NK-92 (cell line): Measurements from ENCODE around the gene CHFR.
"Not testable (repeated sequence)": the region's sequence is repeated elsewhere in the genome, so short reads cannot be mapped to it uniquely, and the experiment has no call there.

ENCODE experiments used
- DNase-seq: peaks from one replicate; lab custom pipeline; 2025; ENCODE audit not compliant: unreplicated experiment; lab: John Stamatoyannopoulos, UW

CHFR gene

DNA sequence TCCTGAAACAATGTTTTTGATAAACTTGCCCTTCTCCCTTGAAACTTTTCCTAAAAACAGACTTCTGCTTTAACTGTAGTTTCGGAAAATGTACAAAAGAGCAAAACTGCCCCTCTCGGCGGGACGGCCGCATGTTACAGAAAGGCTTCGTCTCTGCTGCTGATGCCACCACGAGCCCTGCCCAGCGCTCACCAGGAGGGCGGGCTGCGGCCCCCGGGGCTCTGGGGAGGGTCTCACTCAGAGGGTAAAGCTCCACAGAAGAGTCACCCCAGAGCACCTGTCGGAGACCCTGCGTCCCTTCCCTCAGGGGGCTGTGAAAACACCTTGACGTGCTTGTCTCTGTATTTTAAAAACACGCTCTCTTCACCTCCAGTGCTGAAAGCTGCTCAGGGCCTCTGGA lies 46.3 kb downstream of the CHFR start:
- no peak for DNase-seq

GRCh38 chr12:132840536-132840935 lies 46.9 kb downstream of the CHFR start:
- DNase-seq = no peak

GRCh38 chr12:132839558-132840235 lies 47.7 kb downstream of the CHFR start:
- DNase-seq = no peak

DNA sequence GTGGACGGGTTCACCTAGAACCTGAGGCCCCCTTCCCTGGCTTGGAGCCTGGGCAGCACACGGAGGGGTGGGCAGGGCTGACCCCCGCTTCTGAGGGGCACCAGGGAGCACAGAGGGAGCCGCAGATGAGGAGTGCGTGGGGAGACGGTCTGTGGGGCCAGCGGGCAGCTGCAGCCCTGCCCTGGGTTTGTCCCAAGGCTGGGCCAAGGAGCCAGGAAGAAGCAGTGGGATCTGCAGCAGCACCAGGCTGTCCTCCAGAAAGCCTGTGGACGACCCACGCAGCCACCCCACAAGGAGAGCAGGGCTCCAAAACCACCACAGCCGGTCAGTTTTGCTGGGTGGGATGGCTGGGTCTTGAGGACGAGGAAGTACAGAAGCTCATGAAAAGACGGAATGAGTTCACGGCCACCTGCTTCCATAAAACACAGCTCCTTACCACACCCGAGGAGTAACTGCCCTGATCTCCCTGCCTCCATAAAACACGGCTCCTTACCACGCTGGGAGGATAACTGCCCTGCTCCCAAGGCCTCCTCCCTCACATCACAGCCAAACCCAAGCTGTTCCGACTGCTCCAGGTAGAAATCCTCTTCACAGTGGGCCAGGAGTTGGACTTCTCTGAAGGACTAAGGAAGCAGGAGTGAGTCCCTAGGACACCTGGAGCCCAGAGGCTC lies 48.9 kb downstream of the CHFR start:
- DNase-seq = no peak

DNA sequence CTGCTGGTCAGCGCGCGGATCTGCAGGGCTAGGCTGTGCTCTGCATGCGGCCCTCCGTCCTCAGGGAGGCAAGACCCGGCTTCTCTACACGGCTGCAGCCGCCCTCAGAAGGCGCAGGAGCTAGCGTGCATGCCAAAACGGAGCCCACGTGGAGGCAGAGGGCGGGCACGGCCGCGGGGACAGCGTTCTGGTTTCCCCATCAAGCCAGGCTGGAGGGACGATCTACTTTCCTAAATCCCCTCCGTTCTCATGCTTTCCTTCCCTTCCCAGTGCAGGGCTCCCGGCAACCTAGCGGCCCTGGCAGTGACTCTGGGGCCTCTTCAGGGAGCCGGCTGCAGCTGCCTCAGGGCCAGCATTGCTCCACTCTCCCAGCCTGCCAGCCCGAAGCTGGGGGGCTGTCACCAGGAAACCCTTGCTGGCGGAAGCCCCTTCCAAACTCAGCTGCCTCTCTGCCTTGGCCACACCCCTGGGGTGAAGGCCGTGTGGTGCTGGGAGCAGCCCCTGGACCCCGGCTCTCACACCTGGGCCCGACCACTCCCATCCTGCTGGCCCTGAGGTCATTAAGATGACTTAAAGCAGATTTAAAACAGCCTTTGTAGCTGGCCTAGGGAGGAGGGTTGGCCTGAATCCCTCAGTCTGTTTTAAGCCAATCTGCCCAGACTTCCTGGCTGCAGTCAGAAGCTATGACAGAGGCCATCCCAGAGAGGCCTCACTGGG lies 49.6 kb downstream of the CHFR start:
- DNase-seq = no peak

DNA sequence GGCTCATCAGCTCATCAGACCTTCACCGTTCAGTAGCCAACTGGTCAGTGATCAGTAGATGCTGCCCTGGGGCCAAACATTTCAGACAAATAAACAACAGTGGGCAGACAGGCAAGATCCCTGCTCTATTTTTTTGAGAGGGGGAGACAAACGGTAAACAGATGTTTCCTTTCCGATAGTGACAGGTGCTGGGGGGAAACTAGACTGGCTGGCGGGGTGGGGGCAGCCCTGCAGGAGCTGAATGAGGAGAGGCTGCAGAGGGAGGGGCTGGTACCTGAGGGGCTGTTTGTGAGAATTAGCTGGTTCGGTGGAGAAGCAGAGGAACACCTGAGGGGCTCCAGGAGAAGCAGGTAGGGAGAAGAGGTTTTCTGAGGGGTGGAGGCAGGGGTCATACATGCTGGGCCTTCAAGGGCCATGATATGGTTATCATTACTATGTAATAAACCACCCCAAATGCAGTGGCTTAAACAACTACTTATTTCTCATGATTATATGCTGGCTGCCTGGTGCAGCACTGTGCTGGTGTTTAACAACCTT lies 50.5 kb downstream of the CHFR start:
- DNase-seq = no peak

- not testable (repeated sequence) for DNase-seq
Measured at GRCh38 chr12:132836230-132836629, 51.2 kb downstream of the CHFR start.

DNA sequence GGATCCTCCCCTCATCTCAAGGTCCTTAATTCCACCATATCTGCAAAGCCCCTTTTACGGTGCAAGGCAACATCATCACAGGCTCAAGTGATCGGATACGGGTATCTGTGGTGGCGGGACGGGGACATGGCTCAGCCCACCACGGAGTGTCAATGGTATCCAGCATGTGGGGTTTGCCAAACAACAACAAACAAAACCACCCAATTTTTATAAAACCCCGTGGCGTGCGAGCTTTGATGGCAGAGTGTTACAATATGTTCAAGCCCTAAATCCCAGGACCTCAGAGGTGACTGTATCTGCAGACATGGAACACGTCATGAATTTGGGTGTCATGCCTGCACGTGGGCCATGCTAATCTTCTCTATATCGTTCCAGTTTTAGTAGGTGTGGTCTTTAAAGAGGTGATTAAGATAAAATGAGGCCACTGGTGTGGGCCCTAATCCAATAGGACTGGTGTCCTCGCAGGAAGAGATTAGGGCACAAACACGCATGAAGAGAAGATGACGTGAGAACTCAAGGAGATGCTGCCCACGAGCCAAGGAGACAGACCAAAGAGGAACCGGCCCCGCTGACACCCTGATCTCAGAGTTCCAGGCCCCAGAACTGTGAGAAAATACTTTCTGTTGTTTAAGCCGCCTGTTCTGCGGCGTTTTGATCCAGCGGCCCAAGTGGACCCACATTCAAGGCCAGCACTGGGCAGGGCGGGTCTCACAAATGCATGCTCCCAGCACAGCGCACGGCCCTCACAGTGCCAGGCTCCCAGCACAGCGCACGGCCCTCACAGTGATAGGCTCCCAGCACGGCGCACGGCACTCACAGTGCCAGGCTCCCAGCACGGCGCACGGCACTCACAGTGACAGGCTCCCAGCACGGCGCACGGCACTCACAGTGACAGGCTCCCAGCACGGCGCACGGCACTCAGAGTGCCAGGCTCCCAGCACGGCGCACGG lies 52.1 kb downstream of the CHFR start:
- DNase-seq = no peak

DNA sequence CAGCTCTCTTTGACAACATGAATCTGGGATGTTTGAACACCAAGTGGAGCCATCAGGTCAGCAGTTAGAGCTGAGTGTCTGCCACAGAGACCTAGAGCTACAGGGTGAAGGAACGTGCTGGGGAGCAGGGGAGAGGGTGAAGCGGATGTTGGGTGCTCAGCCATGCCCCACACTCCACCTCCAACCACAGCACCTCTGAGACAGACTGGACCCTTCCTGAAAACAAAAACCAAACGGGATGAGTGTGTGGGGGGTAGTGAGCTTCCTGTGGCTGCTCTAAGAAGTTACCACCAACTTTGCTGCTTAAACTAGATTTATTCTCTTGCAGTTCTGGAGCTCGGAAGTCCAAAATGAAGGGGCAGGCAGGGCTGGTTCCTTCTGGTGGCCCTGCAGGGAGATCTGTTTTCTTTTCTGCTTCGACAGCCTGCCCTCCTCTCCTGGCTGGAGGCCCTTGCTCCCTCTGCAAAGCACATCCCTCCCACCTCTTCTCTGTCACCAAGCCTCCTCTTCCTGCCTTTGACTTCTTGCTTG lies 53.2 kb downstream of the CHFR start:
- no peak for DNase-seq

DNA sequence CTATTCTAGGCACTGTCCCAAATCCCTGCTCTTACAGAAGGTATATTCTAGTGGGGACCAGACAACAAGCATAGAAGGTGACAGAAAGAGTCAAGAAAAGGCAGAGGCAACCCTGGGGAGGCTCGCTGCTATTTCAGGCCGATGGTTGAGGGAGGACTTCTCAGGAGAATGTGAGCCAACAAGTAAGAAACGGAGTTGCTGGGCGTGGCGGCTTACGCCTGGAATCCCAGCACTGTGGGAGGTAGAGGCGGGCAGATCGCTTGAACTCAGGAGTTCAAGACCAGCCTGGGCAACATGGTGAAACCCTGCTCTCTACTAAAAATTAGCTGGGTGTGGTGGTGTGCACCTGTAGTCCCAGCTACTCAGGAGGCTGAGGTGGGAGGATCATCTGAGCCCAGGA lies 54.1 kb downstream of the CHFR start:
- no peak for DNase-seq

- no peak for DNase-seq
Measured at GRCh38 chr12:132831771-132832170, 55.6 kb downstream of the CHFR start.

GRCh38 chr12:132828706-132829534 lies 58.5 kb downstream of the CHFR start, which contains the start of gene GOLGA3:
TSS of gene GOLGA3 (minus strand) at chr12:132828869. CDS start at chr12:132822128, 6,741 bp downstream.
- peak; percentile 59 for DNase-seq

GRCh38 chr12:132827763-132828703 lies 59.4 kb downstream of the CHFR start:
- DNase-seq = no peak

GRCh38 chr12:132825861-132826260 lies 61.5 kb downstream of the CHFR start:
- no peak for DNase-seq

- no peak for DNase-seq
Measured at GRCh38 chr12:132825089-132825488, 62.3 kb downstream of the CHFR start.

DNA sequence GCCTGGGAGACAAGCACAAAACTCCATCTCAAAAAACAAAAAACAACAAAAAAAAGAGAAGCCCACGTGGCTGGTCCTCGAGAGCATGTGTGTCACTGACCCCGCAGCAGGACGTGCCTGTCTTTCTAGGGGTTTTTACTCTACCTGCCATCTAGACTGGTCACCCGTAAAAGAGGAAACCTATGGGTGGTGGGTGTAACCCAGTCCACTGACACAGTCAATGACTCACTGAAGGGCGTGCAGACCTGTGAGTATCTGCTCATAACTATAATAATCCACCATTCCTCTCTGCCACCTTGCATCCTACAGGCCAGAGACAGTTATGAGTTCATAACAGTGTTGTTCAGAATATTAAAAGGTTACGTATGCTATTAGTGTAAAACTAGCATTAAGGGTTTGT lies 63.4 kb downstream of the CHFR start:
- DNase-seq = no peak

DNA sequence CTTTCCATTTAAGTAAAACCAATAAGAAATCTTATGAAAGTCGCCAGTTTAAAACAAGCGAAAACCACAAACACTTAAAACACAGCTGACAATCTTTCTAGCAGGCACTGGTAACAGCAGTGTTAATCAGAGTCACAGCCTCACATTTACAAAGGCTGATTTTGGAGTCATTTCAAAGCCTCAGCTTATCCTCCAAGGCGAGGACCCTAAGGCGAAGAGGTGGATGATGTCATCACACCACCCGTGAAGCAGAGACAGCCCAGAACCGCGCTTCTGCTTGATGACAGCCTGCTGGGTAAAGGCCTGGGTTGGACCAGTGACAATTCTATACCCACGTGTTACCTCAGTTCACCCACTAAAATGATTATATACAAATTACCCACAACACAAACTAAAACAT lies 68.8 kb downstream of the CHFR start:
- no peak for DNase-seq

DNA sequence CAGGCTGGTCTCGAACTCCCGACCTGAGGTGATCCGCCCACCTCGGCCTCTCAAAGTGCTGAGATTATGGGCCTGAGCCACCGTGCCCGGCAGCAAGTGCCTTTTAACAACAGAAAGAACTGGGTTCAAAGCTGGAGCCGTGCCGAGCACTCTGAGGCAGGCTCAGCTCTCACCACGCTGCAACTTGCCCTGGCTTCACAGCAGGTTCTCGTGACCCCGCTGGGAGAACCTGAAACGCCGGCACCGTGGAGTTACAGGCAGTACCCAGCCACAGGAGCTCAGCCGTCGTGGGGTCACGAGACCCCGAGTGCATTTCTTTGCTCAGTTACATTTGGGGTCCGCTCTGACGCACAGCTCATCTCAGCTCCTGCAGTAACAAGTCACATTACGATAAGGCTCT lies 73.2 kb downstream of the CHFR start:
- DNase-seq = no peak

- no peak for DNase-seq
Measured at GRCh38 chr12:132813443-132813842, 74.0 kb downstream of the CHFR start.
